PC-9 (cell line): ENCODE data around the gene MEF2A.

Experiments
- CTCF ChIP-seq: fragments of 200-600 bp; sonication (generic); conservative IDR thresholded peaks from 2 replicates; pipeline ENCODE4 v1.6.1; 2017; ENCODE audit warnings: mixed run types, antibody characterized with exemption, mild to moderate bottlenecking, moderate library complexity
- EZH2 ChIP-seq: fragments of 200-600 bp; sonication (generic); IDR thresholded peaks from 2 replicates; pipeline ENCODE4 v1.8.0; 2017; ENCODE audit warnings: antibody characterized with exemption, low read depth

GRCh38 chr15:99736702-99737101 is 170.9 kb downstream of the MEF2A start:
- TF ChIP-seq CTCF (no peak), EZH2 (no peak)
